H9 (cell line): Measurements from ENCODE around the gene CSTF1. TPM values are rescaled to one million over a fixed set of nuclear protein-coding genes. Genes with fewer than 3 reads are reported as not detected.

Source experiments
- DNase-seq: peaks from one replicate; pipeline ENCODE4 v3.0.0-alpha.2; 2017
- H2AFZ ChIP-seq: one replicate; pipeline ENCODE4 v1.6.1; 2013; ENCODE audit warnings: mild to moderate bottlenecking, low read length, control low read depth, moderate library complexity
- H2AK5ac ChIP-seq: 2 replicates; pipeline ENCODE4 v1.6.1; 2013; ENCODE audit warnings: low read length, control low read depth, mixed read lengths; ENCODE audit not compliant: insufficient read length
- H2BK120ac ChIP-seq: one replicate; pipeline ENCODE4 v1.6.1; 2013; ENCODE audit warnings: low read depth, mild to moderate bottlenecking, low read length, control low read depth, inconsistent platforms; ENCODE audit not compliant: poor library complexity, severe bottlenecking
- H2BK12ac ChIP-seq: 2 replicates; pipeline ENCODE4 v1.6.1; 2013; ENCODE audit warnings: low read length, control low read depth, mixed read lengths, low read depth; ENCODE audit not compliant: insufficient read length
- H2BK15ac ChIP-seq: 2 replicates; pipeline ENCODE4 v1.6.1; 2013; ENCODE audit warnings: low read depth, low read length, control low read depth
- H2BK20ac ChIP-seq: one replicate; pipeline ENCODE4 v1.6.1; 2013; ENCODE audit warnings: low read depth, mild to moderate bottlenecking, low read length, control low read depth, inconsistent platforms; ENCODE audit not compliant: poor library complexity, severe bottlenecking
- H2BK5ac ChIP-seq: 2 replicates; pipeline ENCODE4 v1.6.1; 2013; ENCODE audit warnings: low read length, control low read depth, mixed read lengths; ENCODE audit not compliant: insufficient read length
- H3K14ac ChIP-seq: 2 replicates; pipeline ENCODE4 v1.6.1; 2013; ENCODE audit warnings: low read length, control low read depth; ENCODE audit not compliant: insufficient read depth
- H3K18ac ChIP-seq: 2 replicates; pipeline ENCODE4 v1.6.1; 2013; ENCODE audit warnings: low read depth, mild to moderate bottlenecking, mixed read lengths, low read length, control low read depth; ENCODE audit not compliant: insufficient read length
- H3K23ac ChIP-seq: 2 replicates; pipeline ENCODE4 v1.6.1; 2013; ENCODE audit warnings: low read length, control low read depth, mixed read lengths, low read depth; ENCODE audit not compliant: insufficient read length
- H3K23me2 ChIP-seq: 2 replicates; pipeline ENCODE4 v1.6.1; 2013; ENCODE audit warnings: low read depth, mild to moderate bottlenecking, mixed read lengths, low read length, control low read depth; ENCODE audit not compliant: insufficient read length, poor library complexity, severe bottlenecking
- H3K27ac ChIP-seq: 2 replicates; pipeline ENCODE4 v1.5.1; 2013; ENCODE audit warnings: low read length, control low read depth, mixed read lengths, low read depth; ENCODE audit not compliant: insufficient read length
- H3K27me3 ChIP-seq: 2 replicates; pipeline ENCODE4 v1.6.1; 2013; ENCODE audit warnings: low read length, control low read depth, inconsistent platforms; ENCODE audit not compliant: insufficient read depth
- H3K4ac ChIP-seq: 2 replicates; pipeline ENCODE4 v1.6.1; 2013; ENCODE audit warnings: low read depth, mild to moderate bottlenecking, control low read depth, inconsistent platforms, low read length, moderate library complexity
- H3K4me1 ChIP-seq: 2 replicates; pipeline ENCODE4 v1.6.1; 2013; ENCODE audit warnings: low read length, control low read depth, inconsistent platforms; ENCODE audit not compliant: insufficient read depth
- H3K4me2 ChIP-seq: 2 replicates; pipeline ENCODE4 v1.6.1; 2013; ENCODE audit warnings: low read length, control low read depth, mixed read lengths; ENCODE audit not compliant: insufficient read length, insufficient read depth
- H3K56ac ChIP-seq: 2 replicates; pipeline ENCODE4 v1.6.1; 2013; ENCODE audit warnings: low read depth, mild to moderate bottlenecking, mixed read lengths, low read length, control low read depth; ENCODE audit not compliant: insufficient read length
- H3K79me1 ChIP-seq: 2 replicates; pipeline ENCODE4 v1.6.1; 2013; ENCODE audit warnings: low read depth, mild to moderate bottlenecking, moderate library complexity, low read length, control low read depth, inconsistent platforms; ENCODE audit not compliant: insufficient read depth, poor library complexity, severe bottlenecking
- H3K79me2 ChIP-seq: 2 replicates; pipeline ENCODE4 v1.6.1; 2013; ENCODE audit warnings: low read length, control low read depth, inconsistent platforms; ENCODE audit not compliant: insufficient read depth
- H3K9ac ChIP-seq: 2 replicates; pipeline ENCODE4 v1.6.1; 2013; ENCODE audit warnings: low read length, control low read depth, mixed read lengths; ENCODE audit not compliant: insufficient read length; ENCODE audit errors: extremely low read depth
- H3K9me3 ChIP-seq: one replicate; pipeline ENCODE4 v1.6.1; 2013; ENCODE audit warnings: low read depth, low read length, inconsistent platforms; ENCODE audit not compliant: control insufficient read depth
- H3T11ph ChIP-seq: one replicate; pipeline ENCODE4 v1.6.1; 2013; ENCODE audit warnings: mild to moderate bottlenecking, low read length, control low read depth, inconsistent platforms
- H4K20me1 ChIP-seq: one replicate; pipeline ENCODE4 v1.6.1; 2013; ENCODE audit not compliant: control insufficient read depth, insufficient read length, insufficient read depth
- H4K5ac ChIP-seq: 2 replicates; pipeline ENCODE4 v1.6.1; 2013; ENCODE audit warnings: low read depth, mild to moderate bottlenecking, mixed read lengths, low read length, control low read depth; ENCODE audit not compliant: insufficient read length
- H4K8ac ChIP-seq: replicated peaks from 2 replicates; pipeline ENCODE4 v1.6.1; 2013; ENCODE audit warnings: low read length, control low read depth, mixed read lengths, low read depth; ENCODE audit not compliant: insufficient read length
- H4K91ac ChIP-seq: 2 replicates; pipeline ENCODE4 v1.6.1; 2013; ENCODE audit warnings: low read depth, mild to moderate bottlenecking, moderate library complexity, mixed read lengths, low read length, control low read depth; ENCODE audit not compliant: insufficient read length
- H3K27ac Mint-ChIP-seq, 3 experiments: 2 replicates in 2 of 3; 3 replicates in 1 of 3; pipeline ENCODE4 v1.8.0; 2020 to 2021; ENCODE audit warnings: mixed read lengths in 3 of 3, mild to moderate bottlenecking in 1 of 3, moderate library complexity in 1 of 3
- H3K27me3 Mint-ChIP-seq: 2 replicates; pipeline ENCODE4 v1.8.0; 2021; ENCODE audit warnings: low read depth, mild to moderate bottlenecking, moderate library complexity, mixed read lengths
- H3K36me3 Mint-ChIP-seq, 3 experiments: 2 replicates in 2 of 3; 3 replicates in 1 of 3; pipeline ENCODE4 v1.8.0; 2020 to 2021; ENCODE audit warnings: low read depth in 3 of 3, mixed read lengths in 3 of 3; ENCODE audit not compliant: insufficient read depth in 1 of 3
- H3K4me1 Mint-ChIP-seq, 2 experiments: 2 replicates each; pipeline ENCODE4 v1.8.0; 2020; ENCODE audit warnings: mixed read lengths in 2 of 2
- H3K4me3 Mint-ChIP-seq, 2 experiments: 2 replicates in 1 of 2; 3 replicates in 1 of 2; pipeline ENCODE4 v1.8.0; 2020 to 2021; ENCODE audit warnings: mild to moderate bottlenecking in 2 of 2, mixed read lengths in 2 of 2, moderate library complexity in 1 of 2
- H3K9me3 Mint-ChIP-seq, 2 experiments: 2 replicates in 1 of 2; 3 replicates in 1 of 2; pipeline ENCODE4 v1.8.0; 2020; ENCODE audit warnings: mild to moderate bottlenecking in 2 of 2, mixed read lengths in 2 of 2, moderate library complexity in 1 of 2
- CTCF ChIP-seq: fragments of 200-600 bp; sonication (generic); conservative IDR thresholded peaks from 3 replicates; pipeline ENCODE4 v1.8.0; 2021; ENCODE audit warnings: antibody characterized with exemption, mild to moderate bottlenecking
- WGBS: extraction: QIAGEN DNeasy Blood & Tissue Kit; methylation state at CpG from one replicate; pipeline ENCODE4 v1.1.7; 2013; ENCODE audit warnings: missing lambda C conversion rate, low lambda C conversion rate, mixed read lengths; ENCODE audit not compliant: insufficient read length; ENCODE audit errors: extremely low coverage; 5-methylcytosine and 5-hydroxymethylcytosine counted together
- total RNA-seq: library from RNA; stranded (reverse); gene quantifications from 2 replicates; pipeline ENCODE4 v1.2.1, GENCODE V29; 2021

CSTF1 gene
- total RNA-seq, 1 experiment from 2014 or later: 72.9 TPM

- Histone ChIP-seq H2AFZ (no peak within 1 kb of the TSS), H3K79me2 (no peaks in the 10 kb centered on the region), H3K14ac (no peak within 1 kb of the TSS), H3K56ac (no peak within 1 kb of the TSS), H3K4me2 (no peak within 1 kb of the TSS), H3K27me3 (no peaks in the 10 kb centered on the region), H3T11ph (no peak within 1 kb of the TSS), H3K79me1 (no peaks in the 10 kb centered on the region), H4K8ac (no peak within 1 kb of the TSS), H3K18ac (no peak within 1 kb of the TSS), H2BK120ac (no peak within 1 kb of the TSS), H2BK20ac (no peak within 1 kb of the TSS), H2BK12ac (no peak within 1 kb of the TSS), H4K5ac (no peak within 1 kb of the TSS), H3K27ac (no peak within 1 kb of the TSS), H2BK15ac (no peak within 1 kb of the TSS), H3K4ac (no peak within 1 kb of the TSS), H4K91ac (no peak within 1 kb of the TSS), H4K20me1 (no peaks in the 10 kb centered on the region), H2BK5ac (no peak within 1 kb of the TSS), H3K23ac (no peak within 1 kb of the TSS), H2AK5ac (no peak within 1 kb of the TSS), H3K23me2 (no peaks in the 10 kb centered on the region), H3K9ac (no peak within 1 kb of the TSS), H3K9me3 (no peaks in the 10 kb centered on the region), H3K4me1 (no peaks in the 10 kb centered on the region)
- Mint-ChIP-seq H3K4me3 (no peak within 1 kb of the TSS), H3K9me3 (no peaks in the 10 kb centered on the region), H3K27ac (peak within 1 kb of the TSS in 2 of 3 experiments; percentile 11 to 18; a peak in 1 of 7 replicates), H3K27me3 (no peaks in the 10 kb centered on the region), H3K36me3 (peaks cover 5 to 18% (median 9%) of the 10 kb centered on the region in 3 experiments; a peak in 5 of 7 replicates), H3K4me1 (no peaks in the 10 kb centered on the region)
- no CpG with 5 or more reads among the region's 10 CpGs for WGBS
- DNase-seq: no peak
- TF ChIP-seq CTCF: no peak
Observed at GRCh38 chr20:56411759-56412472, 19.5 kb downstream of the CSTF1 start, which contains the start of gene CASS4. CASS4 (plus strand) TSS chr20:56412260; CDS start chr20:56412459, 199 bp downstream.
